ENCODE measurements around the gene RAX2.

GRCh38 chr19:3753631-3754410 is 18.2 kb downstream of the RAX2 start:
- no peak for TF ChIP-seq CTCF (IDR thresholded peaks at IDR 0.05)
- TF ChIP-seq POLR2A (IDR thresholded peaks at IDR 0.05), result no peak

Measured in thyroid gland (tissue), 4 donors.